Neural cell (in vitro differentiated cells): Measurements from ENCODE around the gene PIWIL1. TPM values are rescaled to one million over a fixed set of nuclear protein-coding genes. Genes with fewer than 3 reads are reported as not detected.

ENCODE experiments used
- H2AFZ ChIP-seq: fragments of 200-600, 300-800 bp; sonication (generic), shearing (Covaris generic); 2 replicates; pipeline ENCODE4 v1.6.0; 2014; ENCODE audit warnings: low read depth, mild to moderate bottlenecking, antibody characterized with exemption, low read length, moderate library complexity
- H3F3A ChIP-seq: fragments of 200-600 bp; shearing (Covaris generic); 2 replicates; pipeline ENCODE4 v1.6.1; 2016; ENCODE audit warnings: mild to moderate bottlenecking, moderate library complexity, mixed read lengths, antibody characterized with exemption, low read length; ENCODE audit not compliant: insufficient read depth, poor library complexity, severe bottlenecking
- H3K27ac ChIP-seq: fragments of 200-600, 300-800 bp; sonication (generic), shearing (Covaris generic); 2 replicates; pipeline ENCODE4 v1.5.1; 2014; ENCODE audit warnings: mild to moderate bottlenecking, low read length, moderate library complexity
- H3K27me3 ChIP-seq: fragments of 300-800, 200-600 bp; sonication (generic), shearing (Covaris generic); 2 replicates; pipeline ENCODE4 v1.6.0; 2014; ENCODE audit warnings: mild to moderate bottlenecking, low read depth, low read length, moderate library complexity; ENCODE audit not compliant: insufficient read depth
- H3K36me3 ChIP-seq: fragments of 300-800, 200-600 bp; sonication (generic), shearing (Covaris generic); 2 replicates; pipeline ENCODE4 v1.5.1; 2014; ENCODE audit warnings: mild to moderate bottlenecking, antibody characterized with exemption, low read length, moderate library complexity; ENCODE audit not compliant: insufficient read depth
- H3K4me2 ChIP-seq: fragments of 300-800, 200-600 bp; sonication (generic), shearing (Covaris generic); 2 replicates; pipeline ENCODE4 v1.6.0; 2014; ENCODE audit warnings: mild to moderate bottlenecking, low read length
- H3K4me3 ChIP-seq: fragments of 300-800, 200-600 bp; sonication (generic), shearing (Covaris generic); 2 replicates; pipeline ENCODE4 v1.5.1; 2014; ENCODE audit warnings: mild to moderate bottlenecking, low read length, moderate library complexity
- H3K79me2 ChIP-seq: fragments of 200-600 bp; shearing (Covaris generic); replicated peaks from 2 replicates; pipeline ENCODE4 v1.6.0; 2014; ENCODE audit warnings: mild to moderate bottlenecking, low read length, moderate library complexity; ENCODE audit not compliant: insufficient read depth
- H3K9ac ChIP-seq: fragments of 300-800, 200-600 bp; sonication (generic), shearing (Covaris generic); 2 replicates; pipeline ENCODE4 v1.6.1; 2016; ENCODE audit warnings: mild to moderate bottlenecking, low read length, mixed read lengths
- H3K9me2 ChIP-seq: fragments of 200-600 bp; shearing (Covaris generic); 2 replicates; pipeline ENCODE4 v1.6.1; 2016; ENCODE audit warnings: mild to moderate bottlenecking, low read length, mixed read lengths; ENCODE audit not compliant: insufficient read depth
- H3K9me3 ChIP-seq: fragments of 200-600, 300-800 bp; sonication (generic), shearing (Covaris generic); 2 replicates; pipeline ENCODE4 v1.6.1; 2016; ENCODE audit warnings: mild to moderate bottlenecking, mixed run types, low read length, moderate library complexity, mixed read lengths
- H4K20me1 ChIP-seq: fragments of 200-600 bp; shearing (Covaris generic); 2 replicates; pipeline ENCODE4 v1.6.1; 2016; ENCODE audit warnings: mild to moderate bottlenecking, mixed run types; ENCODE audit not compliant: insufficient read depth
- CTCF ChIP-seq: fragments of 450-650 bp; IDR thresholded peaks from 2 replicates; pipeline ENCODE4 v1.5.1; 2014; ENCODE audit warnings: antibody characterized with exemption, mild to moderate bottlenecking, moderate library complexity; ENCODE audit not compliant: poor library complexity, severe bottlenecking
- EP300 ChIP-seq: fragments of 450-650 bp; conservative IDR thresholded peaks from 2 replicates; pipeline ENCODE4 v1.6.1; 2014; ENCODE audit warnings: antibody characterized with exemption, mild to moderate bottlenecking, moderate library complexity; ENCODE audit not compliant: poor library complexity, severe bottlenecking
- EZH2 ChIP-seq: fragments of 200-600, 300-800 bp; shearing (Covaris generic), sonication (generic); IDR thresholded peaks from 2 replicates; pipeline ENCODE4 v1.6.1; 2014; ENCODE audit warnings: antibody characterized with exemption, low read length, borderline replicate concordance, mild to moderate bottlenecking; ENCODE audit not compliant: insufficient read depth, poor library complexity, severe bottlenecking
- MXI1 ChIP-seq: fragments of 450-650 bp; conservative IDR thresholded peaks from 2 replicates; pipeline ENCODE4 v1.6.1; 2014; ENCODE audit warnings: antibody characterized with exemption, mild to moderate bottlenecking; ENCODE audit not compliant: poor library complexity, severe bottlenecking
- POLR2AphosphoS5 ChIP-seq: IDR thresholded peaks from 2 replicates; pipeline ENCODE4 v1.6.1; 2012
- RAD21 ChIP-seq: fragments of 450-650 bp; conservative IDR thresholded peaks from 2 replicates; pipeline ENCODE4 v1.6.1; 2014; ENCODE audit warnings: antibody characterized with exemption, mild to moderate bottlenecking, moderate library complexity
- REST ChIP-seq: IDR thresholded peaks from 2 replicates; pipeline ENCODE4 v1.6.1; 2012; ENCODE audit warnings: borderline replicate concordance
- SMC3 ChIP-seq: fragments of 450-650 bp; conservative IDR thresholded peaks from 2 replicates; pipeline ENCODE4 v1.6.1; 2014; ENCODE audit warnings: antibody characterized with exemption, mild to moderate bottlenecking, moderate library complexity; ENCODE audit not compliant: poor library complexity
- TAF1 ChIP-seq: IDR thresholded peaks from 2 replicates; pipeline ENCODE4 v1.6.1; 2012; ENCODE audit warnings: low read depth
- polyA minus RNA-seq: library from RNA; depleted of rRNA, polyadenylated mRNA; stranded (reverse); fragments of >200 nt; gene quantifications from 2 replicates; pipeline ENCODE4 v1.2.3, GENCODE V29; 2014
- polyA plus RNA-seq: library from polyadenylated mRNA; depleted of rRNA; stranded (reverse); fragments of >200 nt; gene quantifications from 2 replicates; pipeline ENCODE4 v1.2.3, GENCODE V29; 2014

Gene PIWIL1
- not detected in 2 replicates for polyA plus RNA-seq
- polyA minus RNA-seq: not detected in 2 replicates

- H3F3A ChIP-seq: no peaks in the 10 kb centered on the region
- H3K4me2 ChIP-seq: no peak within 1 kb of the TSS
- H3K27me3 ChIP-seq: no peaks in the 10 kb centered on the region
- H4K20me1 ChIP-seq: no peaks in the 10 kb centered on the region
- H3K27ac ChIP-seq: no peak within 1 kb of the TSS
- TF ChIP-seq SMC3 (no peak), MXI1 (no peak), POLR2AphosphoS5 (no peak), CTCF (no peak), TAF1 (no peak), RAD21 (no peak), REST (no peak), EZH2 (no peak), EP300 (no peak)
- H3K4me3 ChIP-seq: no peak within 1 kb of the TSS
- H3K9me3 ChIP-seq: no peaks in the 10 kb centered on the region
- no peak within 1 kb of the TSS for H2AFZ ChIP-seq
- H3K79me2 ChIP-seq: no peaks in the 10 kb centered on the region
- no peaks in the 10 kb centered on the region for H3K36me3 ChIP-seq
- no peaks in the 10 kb centered on the region for H3K9me2 ChIP-seq
- no peak within 1 kb of the TSS for H3K9ac ChIP-seq
Measured at GRCh38 chr12:130337488-130338303, at the start of gene PIWIL1. PIWIL1 (plus strand) TSS chr12:130337887; CDS start chr12:130342592, 4,705 bp downstream.

DNA sequence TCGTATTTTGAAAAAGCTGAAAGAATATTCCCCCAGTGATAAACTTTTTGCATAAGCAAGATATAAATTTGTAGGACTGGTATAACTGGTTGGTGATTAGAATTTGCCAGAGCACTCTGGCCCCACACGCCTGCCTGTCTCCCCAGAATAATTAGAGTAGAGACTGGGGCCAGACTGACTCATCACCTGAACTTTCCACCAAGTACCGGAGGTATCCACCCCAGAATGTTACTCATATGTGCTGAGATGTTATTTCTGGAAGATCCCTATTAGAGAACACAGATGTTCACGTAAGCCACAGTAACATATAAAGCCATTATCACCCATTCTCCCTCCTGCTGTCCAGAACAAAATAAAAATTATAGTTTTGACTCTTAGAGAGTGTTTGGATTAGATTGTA lies 49.5 kb upstream of the PIWIL1 start:
- Histone ChIP-seq H3K36me3 (no peaks in the 10 kb centered on the region), H3K9me3 (peaks cover 3% of the 10 kb centered on the region), H3K27ac (no peak overlapping the region), H3K79me2 (no peaks in the 10 kb centered on the region), H3K27me3 (no peaks in the 10 kb centered on the region), H3K9ac (no peak overlapping the region), H3K4me2 (no peak overlapping the region), H2AFZ (no peak overlapping the region), H4K20me1 (no peaks in the 10 kb centered on the region), H3F3A (no peaks in the 10 kb centered on the region), H3K9me2 (no peaks in the 10 kb centered on the region), H3K4me3 (no peak overlapping the region)
- TF ChIP-seq MXI1 (no peak), CTCF (no peak), EZH2 (no peak), EP300 (no peak), RAD21 (no peak), POLR2AphosphoS5 (no peak), TAF1 (no peak), REST (no peak), SMC3 (no peak)
